Omental fat pad (tissue), 4 donors: ENCODE measurements around the gene POU6F2. TPM values are rescaled to one million over a fixed set of nuclear protein-coding genes. Genes with fewer than 3 reads are reported as not detected.
"Not testable (repeated sequence)": the region's sequence is repeated elsewhere in the genome, so short reads cannot be mapped to it uniquely, and the experiment has no call there.

Source experiments
- ATAC-seq: fragments of 150-250 bp; one replicate; pipeline ENCODE4 v1.9.1; 2016; ENCODE audit warnings: mild to moderate bottlenecking, moderate library complexity; ENCODE audit not compliant: low FRiP score
- DNase-seq: peaks from one replicate; pipeline ENCODE4 v3.0.0-alpha.2; 2019; ENCODE audit warnings: low spot score
- total RNA-seq, 4 donors: library from RNA; depleted of rRNA; stranded (reverse); fragments of >200 nt; gene quantifications; one replicate each; pipeline ENCODE4 v1.1.0, GENCODE V29; 2016
- TF ChIP-seq, protein P1 (sequence below), 3 donors: fragments of 450-650 bp; IDR thresholded peaks; one replicate each; pipeline ENCODE4 v1.5.1; 2016 to 2017; ENCODE audit warnings: antibody characterized with exemption in 3 of 3, mild to moderate bottlenecking in 3 of 3, moderate library complexity in 2 of 3

Gene POU6F2
- total RNA-seq, 4 donors from 2014 or later, result 0.12 to 0.56 (median 0.37) TPM; not detected in 1

DNA sequence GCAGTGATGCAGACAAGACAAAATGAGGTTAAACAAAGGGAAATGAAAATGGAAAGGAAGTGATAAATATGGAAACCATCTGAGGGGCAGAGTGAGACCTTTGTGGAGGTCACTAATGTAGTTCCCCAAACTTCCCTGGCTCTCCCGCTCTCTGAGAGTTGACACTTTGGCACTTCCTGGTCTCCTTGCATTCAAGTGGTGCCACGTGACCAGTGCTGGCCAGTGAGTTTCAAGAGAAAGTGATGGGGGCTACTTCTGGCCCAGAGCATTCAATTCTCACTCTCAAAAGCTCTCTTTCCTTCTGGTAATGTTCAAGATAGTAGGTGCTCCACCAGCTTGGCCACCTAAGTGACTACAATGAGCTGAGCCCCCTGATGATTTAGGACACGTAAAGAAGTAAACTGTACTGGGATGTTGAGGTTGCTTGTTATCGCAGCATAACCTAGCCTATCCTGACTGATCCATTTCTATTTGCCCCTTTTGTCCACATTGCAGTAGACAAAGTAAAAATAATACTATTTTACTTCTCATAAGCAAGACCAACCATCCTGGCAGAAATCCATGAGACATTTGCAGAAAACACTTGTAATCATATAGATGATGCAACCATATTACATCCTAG is 346.5 kb downstream of the POU6F2 start:
- DNase-seq (no peak), ATAC-seq (no peak)
- TF ChIP-seq, protein P1, sequence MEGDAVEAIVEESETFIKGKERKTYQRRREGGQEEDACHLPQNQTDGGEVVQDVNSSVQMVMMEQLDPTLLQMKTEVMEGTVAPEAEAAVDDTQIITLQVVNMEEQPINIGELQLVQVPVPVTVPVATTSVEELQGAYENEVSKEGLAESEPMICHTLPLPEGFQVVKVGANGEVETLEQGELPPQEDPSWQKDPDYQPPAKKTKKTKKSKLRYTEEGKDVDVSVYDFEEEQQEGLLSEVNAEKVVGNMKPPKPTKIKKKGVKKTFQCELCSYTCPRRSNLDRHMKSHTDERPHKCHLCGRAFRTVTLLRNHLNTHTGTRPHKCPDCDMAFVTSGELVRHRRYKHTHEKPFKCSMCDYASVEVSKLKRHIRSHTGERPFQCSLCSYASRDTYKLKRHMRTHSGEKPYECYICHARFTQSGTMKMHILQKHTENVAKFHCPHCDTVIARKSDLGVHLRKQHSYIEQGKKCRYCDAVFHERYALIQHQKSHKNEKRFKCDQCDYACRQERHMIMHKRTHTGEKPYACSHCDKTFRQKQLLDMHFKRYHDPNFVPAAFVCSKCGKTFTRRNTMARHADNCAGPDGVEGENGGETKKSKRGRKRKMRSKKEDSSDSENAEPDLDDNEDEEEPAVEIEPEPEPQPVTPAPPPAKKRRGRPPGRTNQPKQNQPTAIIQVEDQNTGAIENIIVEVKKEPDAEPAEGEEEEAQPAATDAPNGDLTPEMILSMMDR (IDR thresholded peaks at IDR 0.05), result no peak

DNA sequence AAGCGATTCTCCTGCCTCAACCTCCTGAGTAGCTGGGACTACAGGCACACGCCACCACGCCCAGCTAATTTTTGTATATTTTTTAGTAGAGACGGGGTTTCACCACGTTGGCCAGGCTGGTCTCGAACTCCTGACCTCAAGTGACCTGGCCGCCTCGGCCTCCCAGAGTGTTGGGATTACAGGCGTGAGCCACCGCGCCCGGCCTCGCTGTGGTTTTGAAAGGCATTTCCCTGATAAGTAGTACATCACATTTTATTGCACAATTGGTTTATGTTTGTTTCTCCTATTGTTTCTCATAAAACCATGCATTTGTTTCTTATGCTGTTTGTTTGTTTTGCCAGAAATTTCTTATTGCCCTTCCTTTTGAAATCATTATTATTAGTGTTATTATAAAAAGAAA is 353.9 kb downstream of the POU6F2 start:
- not testable (repeated sequence) for DNase-seq, ATAC-seq

DNA sequence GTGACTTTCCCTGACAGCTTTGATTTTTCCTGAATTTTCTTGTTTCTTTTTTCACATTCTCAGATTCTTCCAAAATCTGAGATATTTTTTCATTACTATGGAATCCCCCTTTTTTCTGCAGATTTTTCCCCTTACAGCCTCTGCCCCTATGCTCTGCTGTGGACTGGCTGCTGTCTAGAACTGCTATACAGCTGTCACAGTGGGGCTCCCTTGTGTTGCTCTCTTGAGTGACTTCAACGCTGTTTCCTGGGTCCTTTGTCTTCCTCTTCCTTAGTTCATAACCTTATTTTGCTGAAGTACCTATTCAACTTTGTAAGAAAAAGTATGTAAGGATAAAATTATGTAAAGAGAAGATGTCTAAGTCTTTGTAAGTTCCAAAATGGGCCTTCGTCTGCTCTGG is 354.4 kb downstream of the POU6F2 start:
- TF ChIP-seq, protein P1 (IDR thresholded peaks at IDR 0.05), result no peak
- ATAC-seq, result no peak
- DNase-seq, result no peak

DNA sequence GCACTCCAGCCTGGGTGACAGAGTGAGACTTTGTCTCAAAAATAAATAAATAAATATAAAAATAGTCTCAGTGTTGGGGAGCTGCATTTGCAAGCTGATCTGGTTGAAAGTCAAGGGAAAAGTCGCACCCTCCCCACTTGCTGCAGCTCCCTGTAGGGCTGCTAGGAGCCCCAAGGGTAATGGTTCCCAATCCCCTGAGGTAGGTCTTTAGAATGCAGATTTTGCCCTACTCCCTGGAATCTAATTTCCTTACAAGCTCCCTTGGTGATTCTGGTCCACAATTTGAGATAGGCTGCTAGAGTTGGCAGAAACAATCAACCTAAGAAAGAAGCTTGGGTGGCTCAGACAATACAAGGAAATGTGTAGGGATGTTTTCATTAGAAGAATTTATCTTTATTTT is 356.0 kb downstream of the POU6F2 start:
- TF ChIP-seq, protein P1 (IDR thresholded peaks at IDR 0.05), result no peak
- DNase-seq (no peak), ATAC-seq (no peak)

DNA sequence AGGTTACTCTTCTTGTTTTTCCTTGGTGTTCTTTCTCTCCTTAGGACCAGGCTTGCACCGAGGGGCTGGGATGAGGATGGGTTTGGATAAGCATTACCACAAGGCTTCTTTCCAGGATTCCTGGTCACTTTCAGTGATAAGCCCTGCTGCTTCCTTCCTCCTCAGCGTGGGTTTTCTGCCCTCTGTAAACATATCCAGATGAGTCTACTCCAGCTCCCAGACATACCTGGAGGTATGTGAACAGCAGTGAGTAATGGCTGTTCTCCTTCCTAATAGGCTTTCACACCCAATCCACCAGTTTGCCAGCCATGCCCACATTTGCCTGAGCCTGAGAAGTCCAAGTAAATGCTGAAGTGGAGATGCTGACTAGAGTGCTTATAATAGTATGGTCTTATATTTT is 358.7 kb downstream of the POU6F2 start:
- DNase-seq (no peak), ATAC-seq (no peak)
- TF ChIP-seq, protein P1 (IDR thresholded peaks at IDR 0.05), result no peak

DNA sequence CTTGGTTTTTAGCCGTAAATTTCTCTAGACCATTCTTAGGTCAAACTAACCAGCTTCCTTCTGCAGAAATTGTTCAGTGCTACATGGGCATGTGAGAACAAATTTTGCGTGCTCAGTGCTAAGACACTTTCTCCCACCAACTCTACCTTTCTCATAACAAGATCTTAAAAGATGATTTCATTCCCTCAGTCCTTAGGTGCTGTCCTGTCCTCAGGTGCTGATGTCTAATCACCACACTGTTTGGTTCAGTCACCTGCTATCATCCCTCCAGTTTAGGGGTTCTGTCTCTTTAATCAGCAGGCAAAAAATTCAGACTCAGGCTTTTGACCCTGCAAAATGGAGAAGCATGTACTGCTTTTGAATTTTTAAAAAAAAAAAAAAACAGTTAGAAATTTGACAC is 361.0 kb downstream of the POU6F2 start:
- ATAC-seq, result no peak
- no peak for DNase-seq
- TF ChIP-seq, protein P1 (IDR thresholded peaks at IDR 0.05), result no peak

DNA sequence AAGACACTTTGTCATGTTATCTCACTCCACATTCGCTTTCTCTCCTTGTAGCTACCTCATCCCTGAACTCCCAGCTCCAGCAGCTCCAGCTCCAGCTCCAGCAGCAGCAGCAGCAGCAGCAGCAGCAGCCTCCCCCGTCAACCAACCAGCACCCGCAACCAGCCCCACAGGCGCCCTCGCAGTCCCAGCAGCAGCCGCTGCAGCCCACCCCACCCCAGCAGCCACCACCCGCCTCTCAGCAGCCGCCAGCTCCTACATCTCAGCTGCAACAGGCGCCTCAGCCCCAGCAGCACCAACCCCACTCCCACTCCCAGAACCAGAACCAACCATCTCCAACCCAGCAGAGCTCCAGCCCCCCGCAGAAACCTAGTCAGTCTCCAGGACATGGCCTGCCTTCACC is 361.9 kb downstream of the POU6F2 start:
- TF ChIP-seq, protein P1 (IDR thresholded peaks at IDR 0.05), result no peak
- ATAC-seq (no peak), DNase-seq (no peak)
